IMR-90 (cell line): ENCODE data around the gene RAD52. TPM values are rescaled to one million over a fixed set of nuclear protein-coding genes. Genes with fewer than 3 reads are reported as not detected.

Experiments used
- ATAC-seq: fragments of 200-7000 bp; cut with Tn5 transposase; 2 replicates; pipeline ENCODE4 v1.9.1; 2020; ENCODE audit warnings: low read depth, mild to moderate bottlenecking, moderate library complexity
- BruUV-seq: library from RNA; stranded (reverse); fragments of 400-500 nt; replicated peaks from 2 replicates; lab custom pipeline; 2021; lab: Mats Ljungman, UMichigan
- CTCF ChIA-PET: fragments of 300-600 bp; formaldehyde crosslinking; extraction: SDS; loops from one replicate; lab custom pipeline; 2021; ENCODE audit warnings: antibody characterized with exemption; lab: Yijun Ruan, JAX
- POLR2A ChIA-PET: fragments of 300-600 bp; sonication (Branson Sonifier 250); formaldehyde crosslinking; loops from one replicate; lab custom pipeline; 2022; ENCODE audit warnings: antibody characterized with exemption; ENCODE audit not compliant: unreplicated experiment; lab: Charles Lee
- DNase-seq: peaks from one replicate; pipeline ENCODE4 v3.0.0; 2013
- H2AFZ ChIP-seq: replicated peaks from 2 replicates; pipeline ENCODE3; 2013; ENCODE audit warnings: low read length, mild to moderate bottlenecking; ENCODE audit not compliant: poor library complexity
- H2AK5ac ChIP-seq: 2 replicates; pipeline ENCODE4 v1.6.1; 2013; ENCODE audit warnings: low read depth, low read length, inconsistent platforms
- H2AK9ac ChIP-seq: replicated peaks from 2 replicates; pipeline ENCODE3; 2013; ENCODE audit warnings: mild to moderate bottlenecking, low read depth, low read length, moderate library complexity; ENCODE audit not compliant: poor library complexity
- H2BK120ac ChIP-seq: 2 replicates; pipeline ENCODE4 v1.6.1; 2013; ENCODE audit warnings: low read depth, low read length, inconsistent platforms
- H2BK15ac ChIP-seq: 3 replicates; pipeline ENCODE4 v1.6.1; 2013; ENCODE audit warnings: low read depth, low read length, inconsistent platforms
- H2BK20ac ChIP-seq: 2 replicates; pipeline ENCODE4 v1.6.1; 2013; ENCODE audit warnings: low read depth, mild to moderate bottlenecking, inconsistent platforms, low read length, moderate library complexity
- H2BK5ac ChIP-seq: 2 replicates; pipeline ENCODE4 v1.6.1; 2013; ENCODE audit warnings: mild to moderate bottlenecking, low read depth, low read length, inconsistent platforms; ENCODE audit not compliant: poor library complexity, severe bottlenecking
- H3K14ac ChIP-seq: replicated peaks from 2 replicates; pipeline ENCODE4 v1.6.1; 2013; ENCODE audit warnings: low read depth, low read length, inconsistent platforms
- H3K18ac ChIP-seq: 2 replicates; pipeline ENCODE4 v1.6.1; 2013; ENCODE audit warnings: low read depth, low read length, control low read depth
- H3K23ac ChIP-seq: 2 replicates; pipeline ENCODE4 v1.6.1; 2013; ENCODE audit warnings: low read depth, low read length, inconsistent platforms
- H3K27ac ChIP-seq: 2 replicates; pipeline ENCODE4 v1.5.1; 2013; ENCODE audit warnings: mild to moderate bottlenecking, control low read depth, low read length; ENCODE audit not compliant: insufficient read depth
- H3K27me3 ChIP-seq: 2 replicates; pipeline ENCODE4 v1.6.1; 2013; ENCODE audit warnings: low read length; ENCODE audit not compliant: control insufficient read depth, insufficient read depth
- H3K36me3 ChIP-seq: 2 replicates; pipeline ENCODE4 v1.6.1; 2013; ENCODE audit warnings: low read length, mixed read lengths; ENCODE audit not compliant: control insufficient read depth, insufficient read depth
- H3K4ac ChIP-seq: 2 replicates; pipeline ENCODE4 v1.6.1; 2013; ENCODE audit warnings: low read depth, low read length, inconsistent platforms
- H3K4me1 ChIP-seq: 2 replicates; pipeline ENCODE4 v1.6.1; 2013; ENCODE audit warnings: low read length, mixed read lengths; ENCODE audit not compliant: control insufficient read depth, insufficient read depth
- H3K4me2 ChIP-seq: 2 replicates; pipeline ENCODE4 v1.6.1; 2013; ENCODE audit warnings: low read depth, mild to moderate bottlenecking, control low read depth, low read length, moderate library complexity
- H3K4me3 ChIP-seq: 2 replicates; pipeline ENCODE4 v1.5.1; 2013; ENCODE audit warnings: low read depth, mild to moderate bottlenecking, control low read depth, low read length, moderate library complexity; ENCODE audit not compliant: insufficient read depth
- H3K56ac ChIP-seq: 2 replicates; pipeline ENCODE4 v1.6.1; 2013; ENCODE audit warnings: low read length, inconsistent platforms; ENCODE audit not compliant: insufficient read depth; ENCODE audit errors: extremely low read depth
- H3K79me1 ChIP-seq, 2 experiments: 2 replicates each; pipeline ENCODE4 v1.6.1; 2013; ENCODE audit warnings: low read length in 2 of 2, inconsistent platforms in 1 of 2, low read depth in 1 of 2
- H3K9ac ChIP-seq: 2 replicates; pipeline ENCODE4 v1.6.1; 2013; ENCODE audit warnings: low read depth, low read length, control low read depth
- H3K9me1 ChIP-seq: 2 replicates; pipeline ENCODE4 v1.6.1; 2013; ENCODE audit warnings: low read length, inconsistent platforms; ENCODE audit not compliant: insufficient read depth
- H3K9me3 ChIP-seq: 2 replicates; pipeline ENCODE4 v1.6.1; 2013; ENCODE audit warnings: low read length; ENCODE audit not compliant: control insufficient read depth, insufficient read depth
- H4K20me1 ChIP-seq: 2 replicates; pipeline ENCODE4 v1.6.1; 2013; ENCODE audit warnings: low read length, inconsistent platforms; ENCODE audit not compliant: insufficient read depth
- H4K5ac ChIP-seq: 2 replicates; pipeline ENCODE4 v1.6.1; 2013; ENCODE audit warnings: mild to moderate bottlenecking, low read depth, low read length, control low read depth
- H4K8ac ChIP-seq, 2 experiments: 2 replicates each; pipeline ENCODE4 v1.6.1; 2013; ENCODE audit warnings: low read depth in 2 of 2, low read length in 2 of 2, control low read depth in 1 of 2, inconsistent platforms in 1 of 2
- H4K91ac ChIP-seq: 2 replicates; pipeline ENCODE4 v1.6.1; 2013; ENCODE audit warnings: low read depth, low read length, inconsistent platforms; ENCODE audit not compliant: insufficient read depth
- BHLHE40 ChIP-seq: fragments of 150-350 bp; IDR thresholded peaks from 2 replicates; pipeline ENCODE4 v1.6.1; 2016; ENCODE audit warnings: mild to moderate bottlenecking, low read depth, low read length
- CEBPB ChIP-seq: IDR thresholded peaks from 2 replicates; pipeline ENCODE4 v1.6.1; 2012; ENCODE audit warnings: low read depth, low read length, improper control_type of control experiment
- CHD1 ChIP-seq: IDR thresholded peaks from 2 replicates; pipeline ENCODE4 v1.6.1; 2012; ENCODE audit warnings: low read depth, low read length, improper control_type of control experiment
- FOS ChIP-seq: fragments of 150-350 bp; IDR thresholded peaks from 2 replicates; pipeline ENCODE4 v1.6.1; 2016; ENCODE audit warnings: low read depth, low read length
- MAZ ChIP-seq: IDR thresholded peaks from 2 replicates; pipeline ENCODE4 v1.6.1; 2012; ENCODE audit warnings: low read depth, mild to moderate bottlenecking, low read length, improper control_type of control experiment, moderate library complexity, borderline replicate concordance
- MXI1 ChIP-seq: IDR thresholded peaks from 2 replicates; pipeline ENCODE4 v1.6.1; 2012; ENCODE audit warnings: low read depth, mild to moderate bottlenecking, low read length, moderate library complexity, borderline replicate concordance
- NFE2L2 ChIP-seq: fragments of 150-350 bp; IDR thresholded peaks from 2 replicates; pipeline ENCODE4 v1.6.1; 2016; ENCODE audit warnings: low read depth, mild to moderate bottlenecking, low read length
- POLR2A ChIP-seq: IDR thresholded peaks from 2 replicates; pipeline ENCODE4 v1.6.1; 2012; ENCODE audit warnings: mild to moderate bottlenecking, low read depth, low read length
- RAD21 ChIP-seq: IDR thresholded peaks from 2 replicates; pipeline ENCODE4 v1.6.1; 2012; ENCODE audit warnings: low read length, improper control_type of control experiment
- RCOR1 ChIP-seq: IDR thresholded peaks from 2 replicates; pipeline ENCODE4 v1.6.1; 2012; ENCODE audit warnings: mild to moderate bottlenecking, low read length, improper control_type of control experiment; ENCODE audit not compliant: insufficient replicate concordance
- SMC3 ChIP-seq: fragments of 150-350 bp; IDR thresholded peaks from 2 replicates; pipeline ENCODE4 v1.6.1; 2016; ENCODE audit warnings: low read depth, mild to moderate bottlenecking, antibody characterized with exemption, low read length, moderate library complexity
- WGBS, 2 experiments: methylation state at CpG; one replicate each; pipeline versions ENCODE4 v1.1.5 to v1.1.7; 2013; ENCODE audit warnings: missing lambda C conversion rate in 2 of 2; ENCODE audit not compliant: insufficient read length in 1 of 2; ENCODE audit errors: extremely low coverage in 2 of 2; 5-methylcytosine and 5-hydroxymethylcytosine counted together
- dilution Hi-C: fragments of 300-500 bp; cut with HindIII; formaldehyde crosslinking; loops from one replicate; pipeline ENCODE4 v1.14.3; 2018; ENCODE audit warnings: low sequenced_read_pairs; ENCODE audit not compliant: unreplicated experiment
- in situ Hi-C: fragments of 300-500 bp; cut with MboI; formaldehyde crosslinking; loops from 3 replicates; pipeline ENCODE4 v1.14.3; 2019; ENCODE audit warnings: low sequenced_read_pairs, inconsistent platforms, mixed read lengths
- intact Hi-C: fragments of 100-400 bp; cut with micrococcal nuclease; formaldehyde crosslinking; loops from 2 replicates; pipeline ENCODE4 v1.10.0; 2022
- polyA plus RNA-seq, 3 experiments: library from polyadenylated mRNA; depleted of rRNA; stranded (reverse); fragments of >200 nt; gene quantifications; 2 replicates each; pipeline ENCODE4 v1.2.3, GENCODE V29; 2012; ENCODE audit warnings: low replicate concordance in 1 of 3
- total RNA-seq: library from RNA; depleted of rRNA; stranded (reverse); fragments of >200 nt; gene quantifications from 2 replicates; pipeline ENCODE4 v1.2.3, GENCODE V29; 2012

Gene RAD52
- total and polyA plus RNA-seq, 2 of the 4 experiments (the other 2 are of a cell fraction): 10.7 to 11.3 TPM

GRCh38 chr12:979349-979748 lies 29.9 kb upstream of the RAD52 start:
- Histone ChIP-seq H3K23ac (no peak overlapping the region), H2AFZ (no peak overlapping the region), H3K4ac (no peak overlapping the region), H3K4me3 (no peak overlapping the region), H3K18ac (no peak overlapping the region), H4K20me1 (no peaks in the 10 kb centered on the region), H3K9ac (no peak overlapping the region), H2BK5ac (no peak overlapping the region), H3K9me1 (no peaks in the 10 kb centered on the region; the same call in 1 of the 2 replicates), H3K56ac (no peak overlapping the region), H3K9me3 (no peaks in the 10 kb centered on the region), H2AK5ac (no peak overlapping the region), H2BK120ac (no peak overlapping the region), H2AK9ac (no peak overlapping the region), H2BK15ac (no peak overlapping the region), H3K27me3 (no peaks in the 10 kb centered on the region), H4K91ac (no peak overlapping the region), H3K14ac (no peak overlapping the region), H4K8ac (no peak overlapping the region), H3K27ac (no peak overlapping the region), H3K36me3 (no peaks in the 10 kb centered on the region), H3K4me1 (peaks cover 5% of the 10 kb centered on the region), H4K5ac (no peak overlapping the region), H3K79me1 (no peaks in the 10 kb centered on the region), H3K4me2 (no peak overlapping the region), H2BK20ac (no peak overlapping the region)
- CTCF ChIA-PET: no interaction called here
- 100% methylated on average over 1 of the region's 5 CpGs; no CpG with 5 or more reads in 1 of the 2 experiments for WGBS, 2 experiments
- TF ChIP-seq FOS (no peak), RCOR1 (no peak), RAD21 (no peak), MXI1 (no peak), POLR2A (no peak), BHLHE40 (no peak), CHD1 (no peak), NFE2L2 (no peak), MAZ (no peak), SMC3 (no peak), CEBPB (no peak)
- DNase-seq (no peak), ATAC-seq (no peak)
- intact Hi-C loops: no loop called here
- in situ Hi-C loops: no loop called here
- POLR2A ChIA-PET: no interaction called here
- BruUV-seq: no TSS peak
- dilution Hi-C loops: no loop called here
